Measurements from ENCODE around the gene LRRC8D.
"Not testable (repeated sequence)": the region's sequence is repeated elsewhere in the genome, so short reads cannot be mapped to it uniquely, and the experiment has no call there.

LRRC8D gene

GRCh38 chr1:89820422-89821321, at the start of gene LRRC8D:
LRRC8D (plus strand) TSS chr1:89821032; CDS start chr1:89933069, 112,037 bp downstream.
- DNase-seq = peak; percentile 79

GRCh38 chr1:89771991-89772560, 48.8 kb upstream of the LRRC8D start:
- DNase-seq = no peak

- DNase-seq = not testable (repeated sequence)
These were observed 44.7 kb upstream of the LRRC8D start for GRCh38 chr1:89776104-89776503.

GRCh38 chr1:89777271-89777670, 43.6 kb upstream of the LRRC8D start:
- not testable (repeated sequence) for DNase-seq

GRCh38 chr1:89779151-89779940, 41.5 kb upstream of the LRRC8D start:
- no peak for DNase-seq

- peak; percentile 28 for DNase-seq
These were observed 40.1 kb upstream of the LRRC8D start for GRCh38 chr1:89780721-89781120.

GRCh38 chr1:89781494-89782126, 39.2 kb upstream of the LRRC8D start:
- DNase-seq = no peak

- DNase-seq = no peak
These were observed 34.1 kb upstream of the LRRC8D start for GRCh38 chr1:89786628-89787214.

- DNase-seq = no peak
These were observed 30.2 kb upstream of the LRRC8D start for GRCh38 chr1:89790592-89790991.

- DNase-seq = no peak
These were observed 29.6 kb upstream of the LRRC8D start for GRCh38 chr1:89791064-89791726.

GRCh38 chr1:89794406-89794805, 26.4 kb upstream of the LRRC8D start:
- no peak for DNase-seq

GRCh38 chr1:89795571-89795970, 25.3 kb upstream of the LRRC8D start:
- not testable (repeated sequence) for DNase-seq

GRCh38 chr1:89797876-89798275, 23.0 kb upstream of the LRRC8D start:
- not testable (repeated sequence) for DNase-seq

- DNase-seq = no peak
These were observed 21.3 kb upstream of the LRRC8D start for GRCh38 chr1:89799495-89799894.

- DNase-seq = no peak
These were observed 20.7 kb upstream of the LRRC8D start for GRCh38 chr1:89800022-89800655.

GRCh38 chr1:89800718-89801117, 20.1 kb upstream of the LRRC8D start:
- DNase-seq = no peak

- DNase-seq = no peak
These were observed 18.8 kb upstream of the LRRC8D start for GRCh38 chr1:89802051-89802450.

- DNase-seq = no peak
These were observed 18.0 kb upstream of the LRRC8D start for GRCh38 chr1:89802841-89803240.

- peak; percentile 77 for DNase-seq
These were observed 16.1 kb upstream of the LRRC8D start for GRCh38 chr1:89804642-89805237.

- DNase-seq = no peak
These were observed 14.2 kb upstream of the LRRC8D start for GRCh38 chr1:89806616-89807015.

- DNase-seq = no peak
These were observed 13.3 kb upstream of the LRRC8D start for GRCh38 chr1:89807503-89807902.
